B cell (primary cell): ENCODE results near the gene MICOS13. TPM values are rescaled to one million over a fixed set of nuclear protein-coding genes. Genes with fewer than 3 reads are reported as not detected.

Source experiments
- ATAC-seq: fragments of 200-7000 bp; cut with Tn5 transposase; one replicate; pipeline ENCODE4 v1.10.0; 2021; ENCODE audit warnings: low read depth, mild to moderate bottlenecking, moderate number of reproducible peaks, moderate library complexity
- CTCF ChIA-PET: fragments of 350-600 bp; sonication (Branson Sonifier 250); formaldehyde crosslinking; loops from one replicate; lab custom pipeline; 2021; ENCODE audit warnings: antibody characterized with exemption, inconsistent platforms; lab: Charles Lee
- POLR2A ChIA-PET: fragments of 350-600 bp; sonication (Branson Sonifier 250); formaldehyde crosslinking; loops from one replicate; lab custom pipeline; 2021; ENCODE audit warnings: antibody characterized with exemption; lab: Charles Lee
- DNase-seq: peaks from one replicate; pipeline ENCODE4 v3.0.0; 2013
- H2AFZ ChIP-seq: 2 replicates; pipeline ENCODE4 v1.6.1; 2012; ENCODE audit warnings: mild to moderate bottlenecking, low read depth, low read length; ENCODE audit not compliant: insufficient read depth, poor library complexity, severe bottlenecking
- H3K27ac ChIP-seq, 2 donors: 1 replicate in 1 of 2; 2 replicates in 1 of 2; pipeline ENCODE4 v1.5.1; 2012 to 2013; ENCODE audit warnings: low read length in 2 of 2, mild to moderate bottlenecking in 2 of 2, moderate library complexity in 1 of 2
- H3K27me3 ChIP-seq, 4 experiments: fragments of 200-600 bp in 1 of 4; sonication (generic) in 1 of 4; replicated peaks in 1 of 4; 1 replicate in 2 of 4; 2 replicates in 2 of 4; pipeline versions ENCODE4 v1.6.1 to v1.7.0; 2013 to 2016; ENCODE audit warnings: low read length in 3 of 4, mild to moderate bottlenecking in 2 of 4, mixed read lengths in 1 of 4, moderate library complexity in 1 of 4; ENCODE audit not compliant: insufficient read depth in 4 of 4, control insufficient read depth in 3 of 4; ENCODE audit errors: control extremely low read depth in 1 of 4
- H3K36me3 ChIP-seq, 2 experiments: replicated peaks in 1 of 2; 1 replicate in 1 of 2; 2 replicates in 1 of 2; pipeline versions ENCODE4 v1.6.1 to v1.7.1; 2013; ENCODE audit warnings: low read length in 1 of 2; ENCODE audit not compliant: insufficient read depth in 2 of 2, control insufficient read depth in 1 of 2; ENCODE audit errors: control extremely low read depth in 1 of 2, extremely low read depth in 1 of 2
- H3K4me1 ChIP-seq, 2 donors: fragments of 200-600 bp in 1 of 2; sonication (generic) in 1 of 2; 1 replicate in 1 of 2; 2 replicates in 1 of 2; pipeline versions ENCODE4 v1.5.1 to v1.6.1; 2013 to 2017; ENCODE audit warnings: low read length in 2 of 2; ENCODE audit not compliant: control insufficient read depth in 2 of 2, insufficient read depth in 2 of 2
- H3K4me2 ChIP-seq: replicated peaks from 2 replicates; pipeline ENCODE3; 2012; ENCODE audit warnings: mild to moderate bottlenecking, low read depth, low read length; ENCODE audit not compliant: poor library complexity, severe bottlenecking
- H3K4me3 ChIP-seq, 5 experiments: fragments of 200-600 bp in 1 of 5; sonication (generic) in 1 of 5; 1 replicate in 3 of 5; 2 replicates in 2 of 5; pipeline versions ENCODE4 v1.5.1 to v1.7.0; 2011 to 2016; ENCODE audit warnings: low read length in 4 of 5, mild to moderate bottlenecking in 4 of 5, low read depth in 2 of 5, control low read depth in 1 of 5, moderate library complexity in 1 of 5; ENCODE audit not compliant: insufficient read depth in 1 of 5; ENCODE audit errors: control extremely low read depth in 1 of 5, extremely low read depth in 1 of 5
- H3K79me2 ChIP-seq: fragments of 200-600 bp; sonication (generic); one replicate; pipeline ENCODE4 v1.6.0; 2016; ENCODE audit warnings: low read length; ENCODE audit not compliant: control insufficient read depth, insufficient read depth
- H3K9ac ChIP-seq: fragments of 200-600 bp; sonication (generic); 2 replicates; pipeline ENCODE4 v1.6.1; 2017; ENCODE audit warnings: mild to moderate bottlenecking, low read length, moderate library complexity
- H3K9me3 ChIP-seq, 3 donors: one replicate each; pipeline versions ENCODE4 v1.6.1 to v1.7.1; 2013; ENCODE audit warnings: low read length in 2 of 3; ENCODE audit not compliant: control insufficient read depth in 2 of 3, insufficient read depth in 1 of 3; ENCODE audit errors: control extremely low read depth in 1 of 3
- H4K20me1 ChIP-seq: 2 replicates; pipeline ENCODE4 v1.6.0; 2012; ENCODE audit warnings: mild to moderate bottlenecking, low read length; ENCODE audit not compliant: insufficient read depth, control insufficient read depth, poor library complexity, severe bottlenecking
- H3K27ac Mint-ChIP-seq: one replicate; pipeline ENCODE4 v1.8.0; 2021; ENCODE audit warnings: mixed read lengths
- H3K27me3 Mint-ChIP-seq: one replicate; pipeline ENCODE4 v1.8.0; 2021; ENCODE audit warnings: mixed read lengths
- H3K4me1 Mint-ChIP-seq: one replicate; pipeline ENCODE4 v1.8.0; 2021; ENCODE audit warnings: mixed read lengths
- H3K4me3 Mint-ChIP-seq: one replicate; pipeline ENCODE4 v1.8.0; 2021; ENCODE audit warnings: mixed read lengths
- H3K9me3 Mint-ChIP-seq: one replicate; pipeline ENCODE4 v1.8.0; 2022; ENCODE audit warnings: mixed read lengths; ENCODE audit not compliant: insufficient read depth
- EZH2 ChIP-seq: IDR thresholded peaks from 2 replicates; pipeline ENCODE4 v1.6.1; 2012; ENCODE audit warnings: borderline replicate concordance, low read depth, mild to moderate bottlenecking, moderate library complexity, low read length; ENCODE audit not compliant: insufficient read depth, poor library complexity, severe bottlenecking
- WGBS: methylation state at CpG from one replicate; pipeline ENCODE4 v1.1.5; 2013; ENCODE audit warnings: missing lambda C conversion rate; ENCODE audit not compliant: insufficient coverage; 5-methylcytosine and 5-hydroxymethylcytosine counted together
- intact Hi-C: fragments of 100-400 bp; cut with micrococcal nuclease; formaldehyde crosslinking; loops from one replicate; pipeline ENCODE4 v1.10.0; 2022
- polyA plus RNA-seq: library from polyadenylated mRNA; depleted of rRNA; stranded (reverse); fragments of >200 nt; gene quantifications from 2 replicates; pipeline ENCODE4 v1.2.3, GENCODE V29; 2012
- total RNA-seq, 2 donors: library from RNA; stranded (reverse); fragments of 120-200 nt in 1 of 2; gene quantifications; 1 replicate in 1 of 2; 2 replicates in 1 of 2; pipeline versions ENCODE4 v1.2.3 to v1.2.4, GENCODE V29; 2013 to 2022
- TF ChIP-seq, protein P1 (sequence below): fragments of 200-600 bp; IDR thresholded peaks from one replicate; pipeline ENCODE4 v1.8.0; 2022; ENCODE audit warnings: antibody characterized with exemption, mild to moderate bottlenecking

The MICOS13 gene
- total and polyA plus RNA-seq, 2 donors (not counting 1 experiment from before 2014, with no cell fraction given): 30.8 to 41.9 TPM

DNA sequence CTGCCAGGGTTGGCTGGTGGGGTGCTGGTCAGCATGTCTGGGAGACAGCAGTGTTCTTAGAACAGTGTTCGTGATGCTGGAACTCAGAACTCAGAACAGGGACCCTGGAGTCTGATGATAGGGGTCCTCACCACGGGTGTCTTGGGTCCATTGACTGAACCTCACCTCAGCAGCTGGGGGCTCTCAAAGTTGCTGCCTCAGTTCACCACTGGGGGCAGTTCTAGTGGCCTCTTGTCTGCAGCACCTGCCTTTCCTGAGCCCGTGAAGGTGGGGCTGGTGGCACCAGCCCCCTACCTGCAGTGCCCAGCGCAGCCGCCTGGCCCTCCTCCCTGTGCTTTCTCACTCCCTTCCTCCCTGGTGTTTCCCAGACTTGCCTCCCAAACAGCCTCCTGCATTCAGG is 29.0 kb downstream of the MICOS13 start:
- Histone ChIP-seq H2AFZ (no peak overlapping the region), H3K27ac (no peak overlapping the region), H3K9ac (no peak overlapping the region), H3K79me2 (peaks cover 67% of the 10 kb centered on the region), H3K9me3 (no peaks in the 10 kb centered on the region), H3K27me3 (no peaks in the 10 kb centered on the region), H4K20me1 (peaks cover 44% of the 10 kb centered on the region), H3K36me3 (peaks cover 9 to 89% of the 10 kb centered on the region in 2 experiments), H3K4me3 (no peak overlapping the region), H3K4me2 (no peak overlapping the region), H3K4me1 (no peaks in the 10 kb centered on the region)
- ChIA-PET CTCF (no interaction called here), POLR2A (no interaction called here)
- Mint-ChIP-seq H3K4me3 (no peak overlapping the region), H3K27me3 (no peaks in the 10 kb centered on the region), H3K27ac (no peak overlapping the region), H3K4me1 (peaks cover 1% of the 10 kb centered on the region), H3K9me3 (no peaks in the 10 kb centered on the region)
- no peak for DNase-seq
- intact Hi-C loops: no loop called here
- ATAC-seq: no peak
- TF ChIP-seq EZH2: no peak
- TF ChIP-seq, protein P1, sequence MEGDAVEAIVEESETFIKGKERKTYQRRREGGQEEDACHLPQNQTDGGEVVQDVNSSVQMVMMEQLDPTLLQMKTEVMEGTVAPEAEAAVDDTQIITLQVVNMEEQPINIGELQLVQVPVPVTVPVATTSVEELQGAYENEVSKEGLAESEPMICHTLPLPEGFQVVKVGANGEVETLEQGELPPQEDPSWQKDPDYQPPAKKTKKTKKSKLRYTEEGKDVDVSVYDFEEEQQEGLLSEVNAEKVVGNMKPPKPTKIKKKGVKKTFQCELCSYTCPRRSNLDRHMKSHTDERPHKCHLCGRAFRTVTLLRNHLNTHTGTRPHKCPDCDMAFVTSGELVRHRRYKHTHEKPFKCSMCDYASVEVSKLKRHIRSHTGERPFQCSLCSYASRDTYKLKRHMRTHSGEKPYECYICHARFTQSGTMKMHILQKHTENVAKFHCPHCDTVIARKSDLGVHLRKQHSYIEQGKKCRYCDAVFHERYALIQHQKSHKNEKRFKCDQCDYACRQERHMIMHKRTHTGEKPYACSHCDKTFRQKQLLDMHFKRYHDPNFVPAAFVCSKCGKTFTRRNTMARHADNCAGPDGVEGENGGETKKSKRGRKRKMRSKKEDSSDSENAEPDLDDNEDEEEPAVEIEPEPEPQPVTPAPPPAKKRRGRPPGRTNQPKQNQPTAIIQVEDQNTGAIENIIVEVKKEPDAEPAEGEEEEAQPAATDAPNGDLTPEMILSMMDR: no peak
- 97% methylated on average over 5 of the region's 5 CpGs for WGBS

DNA sequence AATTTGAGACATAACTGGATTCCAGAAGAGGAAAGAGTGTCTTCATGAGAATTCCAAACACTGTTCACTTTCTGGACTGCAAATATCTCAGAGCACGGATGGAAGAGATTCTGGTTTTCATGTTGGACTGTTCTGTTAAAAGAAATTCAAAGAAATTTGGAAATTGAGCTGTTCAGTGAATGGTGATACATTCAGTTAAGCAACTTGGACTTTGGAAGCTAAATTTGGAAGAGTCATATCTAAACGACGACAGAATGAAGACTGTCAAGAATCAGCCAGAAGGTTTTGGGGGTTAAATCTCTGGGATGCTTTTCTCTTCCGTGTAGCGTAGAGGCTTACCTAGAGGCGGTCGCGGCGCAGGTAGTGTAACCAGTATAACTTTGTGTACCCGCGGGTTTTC is 31.9 kb downstream of the MICOS13 start:
- H3K9me3 ChIP-seq: no peaks in the 10 kb centered on the region
- intact Hi-C loops: no loop called here
- no peak overlapping the region for H3K27ac Mint-ChIP-seq
- ChIA-PET CTCF (interaction anchor here (0.6 kb wide), 1 partner anchor 131 kb away, joined by 3 read pairs; no protein-coding TSS in a partner anchor), POLR2A (no interaction called here)
- no peaks in the 10 kb centered on the region for H3K9me3 Mint-ChIP-seq
- H3K27me3 Mint-ChIP-seq: no peaks in the 10 kb centered on the region
- no peaks in the 10 kb centered on the region for H3K4me1 ChIP-seq
- peaks cover 82% of the 10 kb centered on the region for H3K79me2 ChIP-seq
- peaks cover 73% of the 10 kb centered on the region for H4K20me1 ChIP-seq
- H3K27ac ChIP-seq: no peak overlapping the region
- H3K9ac ChIP-seq: no peak overlapping the region
- H3K27me3 ChIP-seq: no peaks in the 10 kb centered on the region
- no peak overlapping the region for H3K4me3 Mint-ChIP-seq
- H3K4me1 Mint-ChIP-seq: peaks cover 7% of the 10 kb centered on the region
- no peak for TF ChIP-seq EZH2
- TF ChIP-seq, protein P1: no peak
- H3K36me3 ChIP-seq: peaks cover 6 to 89% of the 10 kb centered on the region in 2 experiments
- 100% methylated on average over 2 of the region's 11 CpGs for WGBS
- no peak overlapping the region for H3K4me3 ChIP-seq
- no peak for ATAC-seq
- H2AFZ ChIP-seq: no peak overlapping the region
- no peak for DNase-seq
- no peak overlapping the region for H3K4me2 ChIP-seq
